Natural killer cell (primary cell): ENCODE measurements around the gene RSU1. TPM values are rescaled to one million over a fixed set of nuclear protein-coding genes. Genes with fewer than 3 reads are reported as not detected.

Experiments
- ATAC-seq, 3 donors: fragments of 150-1000 bp in 2 of 3; fragments of 200-7000 bp in 1 of 3; cut with Tn5 transposase; 1 replicate in 1 of 3; 2 replicates in 2 of 3; pipeline ENCODE4 v1.10.0; 2021; ENCODE audit warnings: mild to moderate bottlenecking in 2 of 3, moderate library complexity in 2 of 3
- DNase-seq, 2 donors: peaks; one replicate each; pipeline versions ENCODE4 v3.0.0 to v3.0.0-alpha.2; 2013 to 2021; ENCODE audit warnings: mixed read lengths in 1 of 2
- H3K27ac ChIP-seq: one replicate; pipeline ENCODE4 v1.5.1; 2013; ENCODE audit warnings: mild to moderate bottlenecking, low read length
- H3K27me3 ChIP-seq: one replicate; pipeline ENCODE4 v1.6.1; 2013; ENCODE audit warnings: low read length; ENCODE audit not compliant: control insufficient read depth, insufficient read depth
- H3K36me3 ChIP-seq: one replicate; pipeline ENCODE4 v1.6.1; 2013; ENCODE audit warnings: low read length; ENCODE audit not compliant: control insufficient read depth, insufficient read depth
- H3K4me1 ChIP-seq: one replicate; pipeline ENCODE4 v1.6.1; 2013; ENCODE audit warnings: low read length; ENCODE audit not compliant: control insufficient read depth, insufficient read depth
- H3K4me3 ChIP-seq: one replicate; pipeline ENCODE4 v1.5.1; 2013; ENCODE audit warnings: low read length
- H3K9me3 ChIP-seq: one replicate; pipeline ENCODE4 v1.6.1; 2013; ENCODE audit warnings: low read length; ENCODE audit not compliant: control insufficient read depth, insufficient read depth
- H3K27ac Mint-ChIP-seq, 2 donors: one replicate each; pipeline ENCODE4 v1.8.0; 2022; ENCODE audit warnings: mild to moderate bottlenecking in 2 of 2, mixed read lengths in 2 of 2, moderate library complexity in 1 of 2
- H3K27me3 Mint-ChIP-seq, 2 donors: one replicate each; pipeline ENCODE4 v1.8.0; 2022; ENCODE audit warnings: low read depth in 2 of 2, mixed read lengths in 2 of 2
- H3K36me3 Mint-ChIP-seq: one replicate; pipeline ENCODE4 v1.8.0; 2022; ENCODE audit warnings: mixed read lengths
- H3K4me1 Mint-ChIP-seq, 2 donors: one replicate each; pipeline ENCODE4 v1.8.0; 2022; ENCODE audit warnings: mixed read lengths in 2 of 2
- H3K4me3 Mint-ChIP-seq: one replicate; pipeline ENCODE4 v1.8.0; 2022; ENCODE audit warnings: mild to moderate bottlenecking, moderate library complexity, mixed read lengths
- H3K9me3 Mint-ChIP-seq, 2 donors: one replicate each; pipeline ENCODE4 v1.8.0; 2022; ENCODE audit warnings: mixed read lengths in 2 of 2
- WGBS: methylation state at CpG from one replicate; pipeline ENCODE4 v1.1.7; 2013; ENCODE audit warnings: missing lambda C conversion rate; ENCODE audit not compliant: insufficient coverage; 5-methylcytosine and 5-hydroxymethylcytosine counted together
- intact Hi-C: fragments of 100-400 bp; cut with micrococcal nuclease; formaldehyde crosslinking; loops from one replicate; pipeline ENCODE4 v1.14.2; 2022
- total RNA-seq, 4 donors: library from RNA; stranded (reverse); fragments of 120-200 nt in 1 of 4; gene quantifications; one replicate each; pipeline versions ENCODE4 v1.2.3 to v1.2.4, GENCODE V29; 2013 to 2022
- TF ChIP-seq, protein P1 (sequence below): fragments of 200-600 bp; IDR thresholded peaks from one replicate; pipeline ENCODE4 v1.8.0; 2022; ENCODE audit warnings: antibody characterized with exemption

Gene RSU1
- total RNA-seq, 3 donors from 2014 or later (not counting 1 experiment from before 2014, with no cell fraction given), result 75.0 to 85.3 (median 80.0) TPM

DNA sequence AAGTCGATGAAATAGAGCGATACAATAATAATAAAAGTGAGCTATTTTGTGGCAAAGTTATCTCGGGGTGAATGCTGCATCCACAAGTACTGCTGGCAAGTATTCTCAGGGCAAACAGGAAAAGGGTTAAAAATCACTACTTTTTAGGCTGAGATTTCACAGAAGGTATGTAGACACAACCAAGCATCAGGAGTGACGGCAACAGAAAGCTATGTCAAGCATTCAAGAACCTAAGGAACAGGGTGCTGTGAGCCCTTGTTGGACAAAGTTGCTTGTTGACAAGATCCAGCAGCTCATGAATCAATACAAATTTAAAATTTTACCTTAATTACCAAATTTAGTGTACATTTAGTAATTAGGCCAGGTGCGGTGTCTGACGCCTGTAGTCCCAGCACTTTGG lies 254.3 kb downstream of the RSU1 start:
- DNase-seq (no peak), ATAC-seq (no peak)
- H3K27ac ChIP-seq, result no peak overlapping the region
- no peaks in the 10 kb centered on the region for H3K4me1 ChIP-seq
- TF ChIP-seq, protein P1, sequence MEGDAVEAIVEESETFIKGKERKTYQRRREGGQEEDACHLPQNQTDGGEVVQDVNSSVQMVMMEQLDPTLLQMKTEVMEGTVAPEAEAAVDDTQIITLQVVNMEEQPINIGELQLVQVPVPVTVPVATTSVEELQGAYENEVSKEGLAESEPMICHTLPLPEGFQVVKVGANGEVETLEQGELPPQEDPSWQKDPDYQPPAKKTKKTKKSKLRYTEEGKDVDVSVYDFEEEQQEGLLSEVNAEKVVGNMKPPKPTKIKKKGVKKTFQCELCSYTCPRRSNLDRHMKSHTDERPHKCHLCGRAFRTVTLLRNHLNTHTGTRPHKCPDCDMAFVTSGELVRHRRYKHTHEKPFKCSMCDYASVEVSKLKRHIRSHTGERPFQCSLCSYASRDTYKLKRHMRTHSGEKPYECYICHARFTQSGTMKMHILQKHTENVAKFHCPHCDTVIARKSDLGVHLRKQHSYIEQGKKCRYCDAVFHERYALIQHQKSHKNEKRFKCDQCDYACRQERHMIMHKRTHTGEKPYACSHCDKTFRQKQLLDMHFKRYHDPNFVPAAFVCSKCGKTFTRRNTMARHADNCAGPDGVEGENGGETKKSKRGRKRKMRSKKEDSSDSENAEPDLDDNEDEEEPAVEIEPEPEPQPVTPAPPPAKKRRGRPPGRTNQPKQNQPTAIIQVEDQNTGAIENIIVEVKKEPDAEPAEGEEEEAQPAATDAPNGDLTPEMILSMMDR, result no peak
- Mint-ChIP-seq H3K27me3 (peaks cover 14 to 27% of the 10 kb centered on the region in 2 donors), H3K27ac (no peak overlapping the region), H3K9me3 (no peaks in the 10 kb centered on the region), H3K4me3 (no peak overlapping the region), H3K4me1 (peaks cover 0 to 7% of the 10 kb centered on the region in 2 donors), H3K36me3 (no peaks in the 10 kb centered on the region)
- WGBS, result 96% methylated on average over 5 of the region's 6 CpGs
- no peaks in the 10 kb centered on the region for H3K27me3 ChIP-seq
- no peaks in the 10 kb centered on the region for H3K36me3 ChIP-seq
- H3K4me3 ChIP-seq, result no peak overlapping the region
- no peaks in the 10 kb centered on the region for H3K9me3 ChIP-seq
- intact Hi-C loops, result no loop called here

DNA sequence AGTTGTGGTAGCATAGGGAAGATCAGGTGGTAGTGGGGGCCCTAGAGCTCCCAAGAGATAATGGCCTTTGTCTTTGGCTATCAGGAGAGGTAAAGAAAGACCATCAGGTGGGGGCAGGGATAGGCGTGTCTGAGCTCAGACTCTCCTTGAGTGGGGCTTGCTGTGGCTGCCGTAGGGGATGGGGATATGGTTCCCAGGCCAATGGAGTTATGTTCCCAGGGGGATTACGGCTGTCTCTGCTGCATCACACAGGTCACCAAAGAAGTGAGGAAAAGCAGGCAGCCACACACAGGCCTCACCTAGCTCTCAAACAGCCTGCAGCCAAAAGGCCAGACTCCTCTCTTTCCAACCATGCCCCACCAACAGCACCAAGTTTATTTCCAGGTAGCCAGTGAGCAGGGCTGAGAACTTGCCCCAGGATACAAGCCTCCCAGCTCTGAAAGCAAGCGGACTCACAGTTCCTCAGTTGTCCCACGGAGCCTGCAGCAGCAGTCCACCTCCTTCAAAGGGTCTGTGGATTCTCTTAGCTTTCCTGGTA lies 257.9 kb downstream of the RSU1 start:
- Histone ChIP-seq H3K27me3 (no peaks in the 10 kb centered on the region), H3K27ac (no peak overlapping the region), H3K4me3 (no peak overlapping the region), H3K36me3 (no peaks in the 10 kb centered on the region), H3K9me3 (no peaks in the 10 kb centered on the region), H3K4me1 (no peaks in the 10 kb centered on the region)
- ATAC-seq (no peak), DNase-seq (no peak)
- peaks cover 11 to 35% of the 10 kb centered on the region in 2 donors for H3K27me3 Mint-ChIP-seq
- TF ChIP-seq, protein P1, result no peak
- H3K4me3 Mint-ChIP-seq, result no peak overlapping the region
- no peaks in the 10 kb centered on the region for H3K9me3 Mint-ChIP-seq
- no peaks in the 10 kb centered on the region for H3K4me1 Mint-ChIP-seq
- H3K36me3 Mint-ChIP-seq, result no peaks in the 10 kb centered on the region
- intact Hi-C loops, result no loop called here
- no peak overlapping the region for H3K27ac Mint-ChIP-seq
- WGBS, result 73% methylated on average over 5 of the region's 5 CpGs

DNA sequence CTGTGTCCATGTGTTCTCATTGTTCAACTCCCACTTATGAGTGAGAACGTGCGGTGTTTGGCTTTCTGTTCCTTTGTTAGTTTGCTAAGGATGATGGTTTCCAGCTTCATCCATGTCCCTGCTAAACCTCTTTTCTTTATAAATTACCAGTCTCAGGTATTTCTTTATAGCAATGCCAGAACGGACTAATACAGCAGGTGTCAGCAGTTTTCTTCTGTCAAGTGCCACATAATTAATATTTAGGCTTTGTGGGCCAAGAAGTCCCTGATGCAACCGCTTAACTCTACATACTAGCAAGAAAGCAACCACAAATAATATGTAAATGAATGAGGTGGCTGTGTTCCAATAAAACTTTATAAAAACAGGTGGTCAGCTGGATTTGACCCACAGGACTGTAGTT lies 269.3 kb downstream of the RSU1 start:
- no peak overlapping the region for H3K27ac ChIP-seq
- ATAC-seq (no peak), DNase-seq (no peak)
- H3K9me3 ChIP-seq, result no peaks in the 10 kb centered on the region
- H3K4me3 ChIP-seq, result no peak overlapping the region
- no peak overlapping the region for H3K4me3 Mint-ChIP-seq
- H3K4me1 ChIP-seq, result no peaks in the 10 kb centered on the region
- intact Hi-C loops, result no loop called here
- H3K27me3 ChIP-seq, result no peaks in the 10 kb centered on the region
- WGBS, result 94% methylated on average over 3 of the region's 4 CpGs
- H3K36me3 ChIP-seq, result no peaks in the 10 kb centered on the region
- peaks cover 9 to 44% of the 10 kb centered on the region in 2 donors for H3K27me3 Mint-ChIP-seq
- no peak overlapping the region for H3K27ac Mint-ChIP-seq
- H3K4me1 Mint-ChIP-seq, result peaks cover 0 to 6% of the 10 kb centered on the region in 2 donors
- no peaks in the 10 kb centered on the region for H3K9me3 Mint-ChIP-seq
- TF ChIP-seq, protein P1, result no peak
- H3K36me3 Mint-ChIP-seq, result no peaks in the 10 kb centered on the region
